ENCODE measurements around the gene PRDM11. TPM values are rescaled to one million over a fixed set of nuclear protein-coding genes. Genes with fewer than 3 reads are reported as not detected.

The PRDM11 gene
- total RNA-seq, 1 donor from 2014 or later: 6.9 TPM

- DNase-seq (ENCODE audit: low spot score in 2 of 2) (no peak), FAIRE-seq (no peak)
These were observed 61.7 kb downstream of the PRDM11 start for GRCh38 chr11:45208135-45208534.

DNA sequence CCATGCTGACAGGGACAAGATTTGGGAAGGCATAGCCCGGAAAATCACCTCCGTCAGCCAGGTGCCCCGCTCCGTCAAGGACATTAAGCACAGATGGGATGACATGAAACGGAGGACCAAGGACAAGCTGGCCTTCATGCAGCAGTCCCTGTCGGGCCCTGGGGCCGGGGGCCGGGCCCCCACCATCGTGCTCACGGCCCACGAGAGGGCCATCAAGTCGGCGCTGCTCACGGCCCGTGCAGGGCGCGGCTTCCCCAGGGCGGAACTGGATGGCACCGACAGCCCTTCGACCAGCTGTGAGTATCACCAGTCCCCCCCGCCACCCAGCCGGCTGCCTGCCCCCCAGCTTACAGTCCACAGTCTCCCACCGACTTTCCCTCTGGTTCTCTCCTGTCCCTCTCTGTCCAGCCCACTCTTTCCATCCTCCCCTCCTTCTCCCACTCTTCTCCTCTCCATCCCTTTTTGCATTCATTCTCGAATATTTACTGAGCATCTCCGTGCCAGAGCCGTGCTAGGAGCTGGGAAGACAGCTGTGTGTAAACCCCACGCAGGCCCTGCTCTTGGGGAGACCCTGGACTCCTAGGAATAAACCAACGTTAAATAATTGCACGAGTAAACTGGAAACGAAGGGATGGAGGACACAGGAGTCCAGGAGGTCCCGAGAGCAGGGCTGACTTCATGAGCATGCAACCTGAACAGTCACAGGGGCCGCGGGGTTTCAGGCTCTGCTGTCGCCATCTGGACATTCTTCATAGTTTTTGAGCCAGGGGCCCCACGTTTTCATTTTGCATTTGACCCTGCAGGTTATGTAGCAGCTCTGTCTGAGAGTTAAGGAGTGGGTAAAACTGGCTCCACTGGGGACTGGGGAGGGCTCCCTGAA, 62.8 kb downstream of the PRDM11 start:
- no peak for FAIRE-seq
- DNase-seq (ENCODE audit: low spot score in 2 of 2): no peak

- FAIRE-seq (no peak), DNase-seq (ENCODE audit: low spot score in 2 of 2) (peak; percentile 59 to 78)
These were observed 63.7 kb downstream of the PRDM11 start for GRCh38 chr11:45209891-45210699.

DNA sequence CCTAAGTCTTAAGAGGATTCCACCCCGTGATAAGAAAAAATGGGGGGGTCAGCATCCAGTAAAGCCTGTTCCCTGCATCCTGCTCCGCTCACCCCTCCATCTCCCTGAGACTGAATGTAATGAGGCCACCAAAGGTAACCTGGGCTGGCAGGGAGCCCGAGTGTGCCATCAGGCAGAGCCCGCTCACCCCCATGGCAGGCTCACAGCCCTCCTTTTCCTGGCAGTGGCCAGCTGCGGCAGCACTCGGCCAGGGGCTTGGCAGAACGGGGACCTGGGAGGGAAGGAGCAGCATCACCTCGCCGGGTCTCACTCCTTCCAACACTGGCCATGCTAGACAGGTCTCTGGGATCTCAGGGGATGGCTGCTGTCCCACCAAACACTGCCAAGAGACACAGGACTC, 64.4 kb downstream of the PRDM11 start:
- DNase-seq (ENCODE audit: low spot score in 2 of 2) (no peak), FAIRE-seq (no peak)

DNA sequence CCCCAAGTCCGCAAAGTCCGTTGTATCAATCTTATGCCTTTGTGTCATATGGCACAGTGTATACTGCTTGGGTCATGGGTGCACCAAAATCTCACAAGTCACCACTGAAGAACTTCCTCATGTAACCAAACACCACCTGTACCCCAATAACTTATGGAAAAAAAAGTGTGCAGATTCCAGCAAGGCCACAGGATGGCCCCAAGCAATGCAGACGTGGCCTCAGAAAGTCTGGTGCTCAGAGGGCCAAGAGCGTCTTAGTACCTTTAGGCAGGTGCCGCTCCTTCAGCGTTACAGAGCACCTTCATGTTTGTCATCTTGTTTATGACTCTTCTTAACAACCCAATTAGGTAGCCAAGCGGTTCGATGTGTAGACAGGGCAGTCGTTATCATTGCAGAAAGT, 65.3 kb downstream of the PRDM11 start:
- FAIRE-seq (no peak), DNase-seq (ENCODE audit: low spot score in 2 of 2) (no peak)

DNA sequence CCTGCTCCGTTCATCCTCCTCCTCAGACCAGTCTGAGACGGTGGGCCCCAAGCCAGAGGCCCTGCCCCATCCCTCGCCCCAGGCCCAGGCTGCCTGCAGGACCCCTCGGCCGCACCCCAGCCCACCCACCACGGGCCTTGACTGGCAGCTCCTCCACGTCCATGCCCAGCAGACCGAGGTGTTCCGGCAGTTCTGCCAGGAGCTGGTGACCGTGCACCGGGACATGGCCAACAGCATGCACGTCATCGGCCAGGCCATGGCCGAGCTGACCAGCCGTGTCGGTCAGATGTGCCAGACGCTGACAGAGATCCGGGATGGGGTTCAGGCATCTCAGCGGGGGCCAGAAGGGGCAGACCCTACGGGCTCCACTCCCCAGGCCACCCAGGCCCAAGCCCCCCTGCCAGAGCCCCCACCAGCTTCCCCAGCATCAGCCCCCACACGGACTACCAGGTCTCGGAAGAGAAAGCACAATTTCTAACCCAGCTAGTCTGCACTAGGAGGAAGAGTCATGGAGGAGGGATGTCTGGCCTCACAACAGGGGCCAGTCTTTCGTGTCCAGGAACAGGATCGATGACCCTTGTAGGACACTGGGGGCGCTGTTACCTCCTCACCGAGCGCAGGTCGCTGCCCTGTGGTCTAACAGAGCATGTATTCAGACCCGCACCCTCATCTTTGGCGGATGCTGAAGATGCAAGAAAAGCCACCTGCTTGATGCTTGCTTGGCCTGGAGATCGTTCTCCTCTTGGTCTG, 66.3 kb downstream of the PRDM11 start:
- no peak for FAIRE-seq
- no peak for DNase-seq (ENCODE audit: low spot score in 2 of 2)

DNA sequence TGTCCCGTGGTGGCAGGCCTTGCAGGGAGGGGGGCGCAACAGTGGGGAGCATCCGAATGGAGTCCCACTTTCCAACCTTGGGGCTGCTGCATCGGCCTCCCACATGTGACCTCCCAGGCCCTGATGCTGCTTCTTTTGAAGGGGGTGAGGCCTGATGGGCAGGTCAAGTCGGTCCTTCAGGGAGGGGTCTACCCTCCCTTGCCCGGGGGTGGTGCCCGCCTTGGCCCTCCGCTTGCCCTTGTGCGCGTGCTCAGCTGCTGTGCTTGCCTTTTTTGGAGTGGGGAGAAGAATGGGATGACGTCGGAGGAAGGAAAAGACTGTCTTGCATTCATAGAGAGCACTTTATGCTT, 66.9 kb downstream of the PRDM11 start:
- FAIRE-seq (no peak), DNase-seq (ENCODE audit: low spot score in 2 of 2) (no peak)

GRCh38 chr11:45213717-45214116, 67.3 kb downstream of the PRDM11 start:
- DNase-seq (ENCODE audit: low spot score in 2 of 2) (no peak), FAIRE-seq (no peak)

DNA sequence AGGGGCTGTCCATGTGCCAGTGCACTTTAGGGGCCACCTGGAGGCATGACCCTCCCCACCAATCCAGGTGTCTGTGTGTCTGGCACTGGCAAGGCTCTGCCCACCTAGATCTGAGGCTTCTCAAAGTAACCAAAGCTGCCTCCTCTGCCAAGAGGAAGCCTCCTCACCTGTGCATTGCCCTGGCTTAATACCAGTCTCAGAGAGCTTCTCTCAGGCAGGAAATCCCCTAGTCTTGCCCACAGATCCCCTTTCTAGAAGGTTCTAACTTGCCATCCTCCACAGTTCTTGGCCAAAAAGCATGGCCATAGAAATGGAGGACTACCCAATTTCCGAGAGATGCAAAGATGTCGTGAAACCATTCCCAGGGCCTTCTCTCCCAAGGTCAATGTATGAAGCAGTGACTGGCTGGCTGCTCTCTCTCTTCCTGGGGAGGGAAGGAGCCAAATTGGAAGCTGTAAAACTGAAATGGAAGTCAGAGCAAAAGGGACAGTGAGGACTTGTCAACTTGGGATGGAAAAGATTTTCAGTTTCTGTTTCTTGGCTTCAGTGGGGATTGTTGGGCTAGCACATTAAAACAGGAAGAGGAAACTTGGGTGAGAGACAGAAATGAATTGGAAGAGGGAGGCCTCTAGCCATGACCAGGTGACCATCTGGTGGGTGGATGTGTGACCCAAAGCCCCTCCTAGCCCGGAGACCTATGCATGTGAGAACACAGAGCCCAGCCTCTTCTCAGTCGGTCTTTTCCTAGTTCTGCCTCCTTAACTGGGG, 68.8 kb downstream of the PRDM11 start:
- no peak for FAIRE-seq
- no peak for DNase-seq (ENCODE audit: low spot score in 2 of 2)

- DNase-seq (ENCODE audit: low spot score in 2 of 2) (no peak), FAIRE-seq (no peak)
These were observed 69.6 kb downstream of the PRDM11 start for GRCh38 chr11:45216031-45216430.

DNA sequence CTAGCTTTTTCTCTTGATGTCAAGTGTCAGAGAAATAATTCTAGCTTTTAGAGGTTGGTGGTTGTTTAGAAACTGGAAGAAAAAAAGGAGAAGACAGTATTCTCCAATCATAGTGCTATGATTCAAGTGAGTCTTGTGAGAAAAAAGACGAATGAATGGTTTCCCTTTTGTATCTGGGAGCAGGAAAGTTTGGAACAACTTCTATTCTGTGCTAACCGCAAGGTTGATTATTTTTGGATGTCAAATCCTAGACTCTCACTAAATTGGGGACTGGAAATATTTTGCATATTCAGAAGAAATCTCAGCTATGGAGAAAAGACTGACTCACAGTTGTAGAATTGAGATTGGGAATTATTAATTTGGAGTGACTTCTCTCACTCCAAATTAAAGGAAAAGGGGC, 70.5 kb downstream of the PRDM11 start:
- no peak for FAIRE-seq
- no peak for DNase-seq (ENCODE audit: low spot score in 2 of 2)

- FAIRE-seq: no peak
- no peak for DNase-seq (ENCODE audit: low spot score in 2 of 2)
These were observed 71.6 kb downstream of the PRDM11 start for GRCh38 chr11:45217991-45218390.

DNA sequence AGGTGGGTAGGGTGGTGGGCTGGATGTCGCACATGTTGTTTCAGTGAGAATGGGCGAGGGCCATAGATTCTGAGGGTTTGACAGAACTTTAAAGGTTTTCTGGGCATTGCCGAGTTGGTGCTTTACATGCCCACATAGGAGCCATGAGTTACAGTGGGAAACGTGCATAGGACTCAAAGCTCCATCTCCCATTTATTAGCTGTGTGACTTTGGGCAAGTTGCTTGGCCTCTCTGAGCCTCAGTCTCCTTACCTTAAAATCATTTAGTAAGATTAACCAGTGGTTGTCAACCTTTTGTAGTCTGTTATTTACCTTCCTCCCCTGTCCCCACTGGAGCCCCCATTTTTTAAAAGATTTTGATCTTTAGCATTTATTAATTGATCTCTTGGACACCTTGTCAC, 72.3 kb downstream of the PRDM11 start:
- no peak for DNase-seq (ENCODE audit: low spot score in 2 of 2)
- FAIRE-seq: no peak

GRCh38 chr11:45219411-45219810, 73.0 kb downstream of the PRDM11 start:
- no peak for FAIRE-seq
- DNase-seq (ENCODE audit: low spot score in 2 of 2): no peak

DNA sequence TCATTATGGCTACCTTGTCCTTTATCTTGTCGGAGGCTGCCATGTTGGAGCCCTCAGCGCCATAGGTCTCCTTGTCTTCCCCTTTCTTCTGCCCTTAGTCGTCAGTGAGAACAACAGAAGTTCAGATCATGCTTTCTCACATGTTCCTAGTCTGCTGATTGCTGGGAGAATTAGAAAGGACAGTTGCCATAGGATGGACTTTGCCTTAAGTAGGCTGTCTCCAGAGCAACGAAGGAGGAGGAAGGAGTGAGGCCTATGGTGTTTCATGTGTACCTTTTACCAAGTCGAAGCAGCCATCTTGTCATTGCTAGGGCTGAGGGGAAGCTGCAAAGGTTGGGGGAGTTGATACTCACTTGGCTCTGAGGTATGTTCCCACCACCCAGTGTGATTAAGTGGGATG, 77.1 kb downstream of the PRDM11 start:
- DNase-seq (ENCODE audit: low spot score in 2 of 2): no peak
- FAIRE-seq: no peak

- DNase-seq (ENCODE audit: low spot score in 2 of 2): no peak
- FAIRE-seq: no peak
These were observed 78.3 kb downstream of the PRDM11 start for GRCh38 chr11:45224766-45225165.

DNA sequence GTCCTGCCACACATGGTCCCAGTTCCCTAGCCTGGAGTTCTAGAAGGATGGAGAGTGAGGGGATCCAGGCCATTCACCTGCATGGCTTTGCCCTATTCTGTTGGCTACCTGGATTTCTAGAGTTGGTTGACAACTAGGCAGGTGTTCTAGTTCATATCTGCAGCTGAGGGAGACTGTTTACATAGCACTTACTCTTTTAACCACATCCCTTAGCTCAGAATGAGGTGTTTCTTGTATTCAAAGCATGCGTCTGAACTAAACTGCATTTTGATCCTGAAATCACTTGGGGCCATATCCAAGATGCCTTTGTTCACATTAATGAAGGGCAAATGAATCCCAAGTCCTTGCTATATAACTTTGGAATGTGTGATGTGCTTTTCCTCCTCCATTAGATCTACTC, 78.8 kb downstream of the PRDM11 start:
- no peak for FAIRE-seq
- DNase-seq (ENCODE audit: low spot score in 2 of 2): no peak

DNA sequence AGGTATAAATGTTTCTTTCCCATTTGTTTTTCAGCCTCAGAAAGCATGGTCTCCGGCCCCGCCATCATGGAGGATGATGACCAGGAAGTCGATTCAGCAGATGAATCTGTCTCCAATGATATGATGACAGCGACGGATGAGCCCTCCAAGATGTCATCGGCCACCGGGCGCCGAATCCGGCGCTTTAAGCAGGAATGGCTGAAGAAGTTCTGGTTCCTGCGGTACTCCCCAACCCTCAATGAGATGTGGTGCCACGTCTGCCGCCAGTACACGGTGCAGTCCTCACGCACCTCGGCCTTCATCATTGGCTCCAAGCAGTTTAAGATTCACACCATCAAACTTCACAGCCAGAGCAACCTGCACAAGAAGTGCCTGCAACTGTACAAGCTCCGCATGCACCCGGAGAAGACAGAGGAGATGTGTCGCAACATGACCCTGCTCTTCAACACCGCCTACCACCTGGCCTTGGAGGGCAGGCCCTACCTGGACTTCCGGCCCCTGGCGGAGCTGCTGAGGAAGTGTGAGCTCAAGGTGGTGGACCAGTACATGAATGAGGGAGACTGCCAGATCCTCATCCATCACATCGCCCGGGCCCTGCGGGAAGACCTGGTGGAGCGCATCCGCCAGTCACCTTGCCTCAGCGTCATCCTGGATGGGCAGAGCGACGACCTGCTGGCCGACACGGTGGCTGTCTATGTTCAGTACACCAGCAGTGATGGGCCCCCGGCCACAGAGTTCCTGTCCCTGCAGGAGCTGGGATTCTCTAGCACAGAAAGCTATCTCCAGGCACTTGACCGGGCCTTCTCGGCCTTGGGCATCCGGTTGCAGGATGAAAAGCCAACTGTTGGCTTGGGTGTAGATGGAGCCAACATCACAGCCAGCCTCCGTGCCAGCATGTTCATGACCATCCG, 79.8 kb downstream of the PRDM11 start:
- DNase-seq (ENCODE audit: low spot score in 2 of 2) (no peak), FAIRE-seq (no peak)

DNA sequence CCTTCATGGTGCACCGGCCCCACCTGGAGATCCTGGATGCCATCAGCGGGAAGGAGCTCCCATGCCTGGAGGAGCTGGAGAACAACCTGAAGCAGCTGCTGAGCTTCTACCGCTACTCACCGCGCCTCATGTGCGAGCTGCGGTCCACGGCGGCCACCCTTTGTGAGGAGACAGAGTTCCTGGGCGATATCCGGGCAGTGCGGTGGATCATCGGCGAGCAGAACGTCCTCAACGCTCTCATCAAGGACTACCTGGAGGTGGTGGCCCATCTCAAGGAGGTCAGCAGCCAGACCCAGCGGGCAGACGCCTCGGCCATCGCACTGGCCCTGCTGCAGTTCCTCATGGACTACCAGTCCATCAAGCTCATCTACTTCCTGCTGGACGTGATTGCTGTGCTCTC, 80.5 kb downstream of the PRDM11 start:
- DNase-seq (ENCODE audit: low spot score in 2 of 2) (no peak), FAIRE-seq (no peak)

Data from frontal cortex (tissue), 4 donors.